Measurements from ENCODE around the gene PPP1R14C. TPM values are rescaled to one million over a fixed set of nuclear protein-coding genes. Genes with fewer than 3 reads are reported as not detected.
A peak's percentile ranks its signal among the peaks of the same experiment; 100 is the strongest.

Gene PPP1R14C
- total RNA-seq, 1 donor, result 2.1 TPM

DNA sequence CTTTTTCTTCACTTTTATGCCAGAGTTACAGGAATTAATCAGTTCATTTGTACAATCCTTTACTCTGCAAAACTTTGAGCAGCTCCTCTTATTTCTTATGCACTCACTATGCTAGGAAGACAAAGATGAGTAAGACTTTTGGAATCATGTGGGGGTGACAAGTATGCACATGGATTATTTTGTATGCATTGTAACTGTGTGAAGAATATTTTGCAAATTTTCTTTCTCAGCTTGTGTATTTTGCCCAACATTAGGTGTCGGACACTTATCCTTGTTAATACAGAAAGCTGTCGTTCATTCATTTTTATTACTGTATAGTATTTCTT, 88.6 kb downstream of the PPP1R14C start:
- no peak overlapping the region for H3K4me3 ChIP-seq (ENCODE audit: low read depth, low read length)
- TF ChIP-seq CTCF (IDR thresholded peaks at IDR 0.05; ENCODE audit: insufficient read depth, low read length), result no peak
- peak; percentile 30 for DNase-seq (ENCODE audit: low read depth)

DNA sequence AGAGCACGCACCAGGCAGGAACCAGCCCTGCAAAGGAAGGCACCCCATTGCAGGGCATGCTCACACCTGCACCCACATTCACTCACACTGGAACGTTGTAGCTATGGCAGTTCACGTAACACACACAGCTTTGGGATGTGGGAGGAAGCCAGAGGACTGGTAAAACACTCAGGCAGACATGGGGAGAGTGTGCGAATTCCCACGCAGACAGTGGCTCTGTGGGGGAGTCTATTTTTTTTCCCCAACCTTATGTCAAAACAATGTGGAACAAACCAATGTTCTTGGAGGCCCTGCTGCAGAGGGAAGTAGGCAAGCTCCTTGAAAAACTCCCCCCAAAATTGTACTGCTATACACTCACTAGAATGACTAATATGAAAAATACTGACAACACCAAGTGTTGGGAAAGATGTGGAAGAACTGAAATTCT, 91.0 kb downstream of the PPP1R14C start:
- no peak for DNase-seq (ENCODE audit: low read depth)
- no peak for TF ChIP-seq CTCF (IDR thresholded peaks at IDR 0.05; ENCODE audit: insufficient read depth, low read length)
- H3K4me3 ChIP-seq (ENCODE audit: low read depth, low read length), result no peak overlapping the region

DNA sequence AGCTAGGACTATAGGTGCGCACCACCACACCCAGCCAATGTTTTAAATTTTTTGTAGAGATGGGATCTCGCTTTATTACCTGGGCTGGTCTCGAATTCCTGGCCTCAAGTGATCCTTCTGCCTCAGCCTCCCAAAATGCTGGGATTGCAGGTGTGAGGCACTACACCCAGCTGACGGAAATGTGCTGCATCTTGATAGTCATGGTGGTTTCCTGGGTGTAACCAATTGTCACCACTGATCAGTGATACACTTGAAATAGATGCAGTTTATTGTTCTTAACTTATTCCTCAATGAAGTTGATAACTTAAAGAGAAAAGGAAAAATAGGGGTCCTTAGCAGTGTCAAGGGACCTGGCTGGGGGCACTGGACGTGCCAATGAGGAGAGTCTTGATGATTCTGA, 92.4 kb downstream of the PPP1R14C start:
- no peak overlapping the region for H3K4me3 ChIP-seq (ENCODE audit: low read depth, low read length)
- TF ChIP-seq CTCF (IDR thresholded peaks at IDR 0.05; ENCODE audit: insufficient read depth, low read length), result no peak
- no peak for DNase-seq (ENCODE audit: low read depth)

GRCh38 chr6:150236114-150236513, 93.3 kb downstream of the PPP1R14C start:
- DNase-seq (ENCODE audit: low read depth), result no peak
- TF ChIP-seq CTCF (IDR thresholded peaks at IDR 0.05; ENCODE audit: insufficient read depth, low read length), result no peak
- H3K4me3 ChIP-seq (ENCODE audit: low read depth, low read length), result no peak overlapping the region

- no peak overlapping the region for H3K4me3 ChIP-seq (ENCODE audit: low read depth, low read length)
- no peak for TF ChIP-seq CTCF (IDR thresholded peaks at IDR 0.05; ENCODE audit: insufficient read depth, low read length)
- no peak for DNase-seq (ENCODE audit: low read depth)
Measured at GRCh38 chr6:150236544-150236943, 93.7 kb downstream of the PPP1R14C start.

DNA sequence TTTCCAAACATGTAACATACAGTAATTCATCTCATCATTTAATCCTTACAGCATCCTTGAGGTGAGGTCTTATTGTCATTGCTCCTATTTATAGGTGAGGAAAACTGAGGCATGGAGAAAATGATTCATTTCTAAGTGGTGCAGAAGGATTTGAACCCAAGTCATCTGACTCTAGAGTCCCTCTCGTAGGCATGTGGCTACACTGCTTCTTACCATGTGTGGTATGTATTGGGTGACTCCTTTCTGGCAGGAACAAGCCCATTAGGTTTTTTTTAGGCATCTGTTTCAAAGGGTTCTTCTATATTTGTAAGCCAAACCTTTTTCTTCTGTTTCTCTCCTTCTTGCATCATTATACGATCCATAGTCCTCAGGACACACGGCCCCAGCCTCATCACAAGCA, 94.8 kb downstream of the PPP1R14C start:
- DNase-seq (ENCODE audit: low read depth), result no peak
- no peak for TF ChIP-seq CTCF (IDR thresholded peaks at IDR 0.05; ENCODE audit: insufficient read depth, low read length)
- H3K4me3 ChIP-seq (ENCODE audit: low read depth, low read length), result no peak overlapping the region

DNA sequence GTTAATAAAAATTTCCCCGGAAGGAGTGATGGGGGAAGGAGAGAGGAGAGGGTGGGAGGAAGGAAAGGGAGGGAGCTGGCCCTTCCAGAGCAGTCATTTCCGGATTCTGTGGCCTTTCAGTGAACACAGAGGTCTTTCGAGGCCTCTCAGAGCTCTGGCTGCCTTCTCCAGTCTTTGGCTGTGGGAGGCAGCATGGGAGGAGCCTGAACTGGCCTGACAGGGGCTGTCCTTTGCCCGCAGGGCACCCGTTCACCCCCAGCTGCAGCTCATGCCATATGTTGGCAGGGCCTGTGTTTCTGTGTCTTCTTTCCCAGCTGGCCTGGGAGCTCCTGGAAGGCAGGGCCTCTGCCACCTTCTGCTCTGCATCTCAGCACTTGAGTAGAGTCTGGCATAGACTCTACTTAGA, 95.5 kb downstream of the PPP1R14C start:
- TF ChIP-seq CTCF (IDR thresholded peaks at IDR 0.05; ENCODE audit: insufficient read depth, low read length), result no peak
- DNase-seq (ENCODE audit: low read depth), result peak; percentile 27

More for the DNA sequence above, 95.5 kb downstream of the PPP1R14C start:
- no peak overlapping the region for H3K4me3 ChIP-seq (ENCODE audit: low read depth, low read length)

All from fibroblast of the aortic adventitia (primary cell).